ENCODE data around the gene SMIM10L2A. TPM values are rescaled to one million over a fixed set of nuclear protein-coding genes. Genes with fewer than 3 reads are reported as not detected.
"Not testable (repeated sequence)": the region's sequence is repeated elsewhere in the genome, so short reads cannot be mapped to it uniquely, and the experiment has no call there.

Gene SMIM10L2A
- total RNA-seq = 1.4 TPM

DNA sequence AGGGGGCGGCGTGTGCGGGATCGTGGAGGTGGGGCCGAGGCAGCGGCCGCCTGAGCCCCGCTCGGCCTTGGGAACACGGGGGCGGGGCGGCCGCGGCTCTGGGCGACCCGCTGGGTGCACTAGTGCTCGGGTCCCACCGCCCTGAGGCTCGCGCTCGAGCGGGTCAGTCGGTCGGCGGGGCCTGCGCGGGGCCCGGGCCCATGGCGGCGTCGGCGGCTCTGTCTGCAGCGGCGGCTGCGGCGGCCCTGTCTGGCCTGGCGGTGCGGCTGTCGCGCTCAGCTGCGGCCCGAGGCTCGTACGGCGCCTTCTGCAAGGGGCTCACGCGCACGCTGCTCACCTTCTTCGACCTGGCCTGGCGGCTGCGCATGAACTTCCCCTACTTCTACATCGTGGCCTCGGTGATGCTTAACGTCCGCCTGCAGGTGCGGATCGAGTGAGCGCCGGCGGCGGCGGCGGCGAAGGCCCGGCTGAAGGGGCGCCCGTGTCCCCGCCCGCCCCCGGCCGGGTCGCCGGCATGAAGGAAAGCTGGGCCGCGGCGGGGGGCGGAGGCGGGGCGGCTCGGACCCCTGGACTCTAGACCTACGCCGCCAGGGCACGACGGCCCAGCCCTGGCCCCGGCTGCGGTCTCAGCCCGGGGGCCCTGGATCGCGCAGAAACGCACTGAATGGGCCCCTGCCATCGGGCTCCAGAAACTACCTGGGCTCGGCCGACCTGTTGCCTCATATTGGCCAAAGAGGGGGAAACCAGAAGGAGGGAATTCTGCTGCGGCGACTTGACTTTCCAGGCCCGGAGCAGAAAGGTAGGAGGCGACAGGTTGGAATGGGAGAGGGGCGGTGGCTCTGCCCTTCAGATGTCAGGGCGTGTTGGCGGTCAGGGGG, at the start of gene SMIM10L2A:
TSS of gene SMIM10L2A (plus strand) at position 13 of the 878 bp plus-strand sequence. CDS start at position 201, 188 bp downstream.
- no peak for DNase-seq

GRCh38 chrX:135373357-135373756, 48.4 kb upstream of the SMIM10L2A start:
- no peak for DNase-seq

- no peak for DNase-seq
Measured at GRCh38 chrX:135382260-135382659, 39.5 kb upstream of the SMIM10L2A start.

- no peak for DNase-seq
Measured at GRCh38 chrX:135383249-135383648, 38.5 kb upstream of the SMIM10L2A start.

GRCh38 chrX:135384161-135384836, 37.4 kb upstream of the SMIM10L2A start:
- no peak for DNase-seq

- no peak for DNase-seq
Measured at GRCh38 chrX:135388841-135389240, 32.9 kb upstream of the SMIM10L2A start.

DNA sequence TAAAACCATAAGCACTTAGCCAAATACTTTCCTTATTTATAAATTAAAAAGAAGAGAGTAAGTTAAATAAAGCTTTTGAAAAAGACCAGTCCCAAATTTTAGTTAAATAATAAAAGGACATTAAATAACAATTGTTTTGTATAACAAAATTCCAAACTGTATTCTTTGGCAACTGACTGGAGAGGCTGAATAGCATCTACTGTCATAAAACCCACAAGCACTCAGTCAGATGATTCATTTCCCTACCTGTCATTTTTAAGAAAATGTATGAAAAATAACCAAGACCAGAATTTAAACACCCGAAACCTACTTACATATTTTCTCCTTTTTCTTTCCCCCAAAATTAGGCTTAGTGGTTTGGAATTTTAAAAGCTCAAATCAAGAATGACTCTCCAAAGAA, 32.5 kb upstream of the SMIM10L2A start:
- no peak for DNase-seq

DNA sequence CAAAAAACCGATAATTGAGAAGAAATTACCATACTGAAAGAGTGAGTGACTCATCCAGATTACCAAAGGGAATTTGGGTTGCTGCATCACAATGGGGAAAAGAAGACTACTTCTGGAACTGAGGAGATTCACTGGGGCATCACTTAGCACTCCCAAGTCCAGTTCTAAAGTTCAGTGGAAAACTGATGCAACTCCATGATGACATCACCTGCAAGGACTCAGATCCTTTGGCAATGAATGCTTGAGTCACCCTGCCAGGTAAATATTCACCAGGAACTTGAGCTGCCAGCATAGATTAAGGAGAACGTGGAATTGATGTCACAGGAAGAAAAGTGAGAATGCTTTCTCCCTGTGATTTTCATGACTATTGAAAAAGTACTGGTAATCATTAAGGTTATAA, 32.0 kb upstream of the SMIM10L2A start:
- DNase-seq = no peak

DNA sequence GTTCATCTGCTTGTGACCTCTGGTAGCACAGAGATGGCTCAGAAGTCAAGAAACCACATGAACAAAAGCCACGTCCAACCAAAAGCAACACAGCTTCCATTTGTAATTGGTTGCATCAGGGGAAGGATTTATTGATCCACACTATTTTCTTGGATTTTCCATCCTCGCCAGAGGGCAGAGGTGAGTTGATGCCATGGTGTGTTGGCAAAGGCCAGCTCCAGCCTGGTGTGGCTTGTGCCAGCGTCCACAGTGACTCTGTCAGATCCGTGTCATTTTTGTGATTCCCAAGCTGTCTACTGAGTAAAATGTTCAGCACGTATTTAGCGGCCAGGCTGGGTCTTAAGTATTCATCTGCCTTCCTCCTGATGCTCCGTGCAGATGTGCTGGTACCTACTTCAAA, 30.0 kb upstream of the SMIM10L2A start:
- no peak for DNase-seq

DNA sequence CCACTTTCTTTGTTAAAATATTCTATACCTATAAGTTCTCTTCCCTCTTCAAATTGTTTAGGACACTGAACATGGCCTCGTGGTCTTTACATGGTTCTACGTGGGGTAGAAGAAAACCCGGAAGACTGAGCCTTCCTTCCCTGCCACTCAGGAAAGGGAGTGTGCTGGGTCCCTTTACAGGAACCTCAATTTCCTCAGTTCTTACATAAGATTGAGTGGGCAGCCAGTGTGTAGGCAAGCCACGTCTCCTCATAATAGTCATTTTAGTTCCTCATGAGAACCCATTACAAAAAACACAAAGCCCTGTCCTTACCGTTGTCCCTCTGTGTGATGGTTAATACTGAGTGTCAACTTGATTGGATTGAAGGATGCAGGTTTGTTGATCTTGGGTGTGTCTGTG, 28.7 kb upstream of the SMIM10L2A start:
- DNase-seq = no peak

DNA sequence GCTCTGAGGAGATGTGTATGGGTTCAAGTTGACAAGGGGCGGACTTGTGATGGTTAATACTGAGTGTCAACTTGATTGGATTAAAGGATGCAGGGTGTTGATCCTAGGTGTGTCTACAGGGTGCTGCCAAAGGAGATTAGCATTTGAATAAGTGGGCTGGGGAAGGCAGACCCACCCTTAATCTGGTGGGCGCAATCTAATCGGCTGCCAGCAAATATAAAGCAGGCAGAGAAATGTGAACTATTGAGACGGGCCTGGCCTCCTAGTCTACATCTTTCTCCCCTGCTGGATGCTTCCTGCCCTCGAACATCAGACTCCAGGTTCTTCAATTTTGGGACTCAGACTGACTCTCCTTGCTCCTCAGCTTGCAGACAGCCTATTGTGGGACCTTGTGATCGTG, 26.7 kb upstream of the SMIM10L2A start:
- DNase-seq = no peak

DNA sequence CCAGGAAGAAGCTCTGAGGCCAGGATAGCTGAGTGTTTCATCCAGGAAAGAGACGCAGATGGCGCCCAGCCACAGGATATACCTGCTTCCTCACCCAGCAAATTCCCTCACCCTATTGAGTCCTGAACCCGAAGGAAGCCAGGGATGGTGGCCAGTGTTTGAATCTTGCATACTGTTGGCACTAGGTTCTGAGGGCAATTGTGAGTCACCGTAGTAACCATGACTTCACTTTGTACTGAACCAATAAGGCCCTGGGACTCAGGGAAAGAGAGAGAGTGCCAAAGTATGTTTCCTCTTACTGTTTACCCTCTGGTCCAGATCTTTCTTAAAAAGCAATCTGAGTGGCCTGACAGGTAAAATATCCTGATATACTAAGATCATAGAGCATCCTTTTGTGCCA, 25.6 kb upstream of the SMIM10L2A start:
- DNase-seq = no peak

DNA sequence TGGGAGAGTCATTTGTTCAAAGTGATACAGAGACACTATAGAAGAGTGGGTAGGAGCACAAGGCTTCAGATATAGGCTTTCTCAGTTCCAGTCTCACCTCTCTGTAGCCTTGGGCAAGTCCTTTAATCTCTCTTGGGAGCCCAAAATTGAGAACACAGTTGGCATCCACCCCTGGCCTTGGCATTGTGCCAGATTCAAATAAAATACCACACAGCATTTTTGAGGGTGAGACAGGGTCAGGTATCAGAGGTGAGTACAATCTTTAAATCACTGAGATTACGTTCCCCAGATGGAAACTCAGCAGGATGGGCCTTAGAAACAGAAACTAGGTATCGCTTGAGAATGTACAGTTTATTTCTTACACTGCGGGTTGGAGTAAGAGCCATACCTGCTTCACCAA, 25.2 kb upstream of the SMIM10L2A start:
- DNase-seq = no peak

- no peak for DNase-seq
Measured at GRCh38 chrX:135397652-135398051, 24.1 kb upstream of the SMIM10L2A start.

GRCh38 chrX:135403374-135403773, 18.4 kb upstream of the SMIM10L2A start:
- no peak for DNase-seq

- DNase-seq = not testable (repeated sequence)
Measured at GRCh38 chrX:135406428-135406827, 15.3 kb upstream of the SMIM10L2A start.

GRCh38 chrX:135408794-135409193, 12.9 kb upstream of the SMIM10L2A start:
- DNase-seq = no peak

DNA sequence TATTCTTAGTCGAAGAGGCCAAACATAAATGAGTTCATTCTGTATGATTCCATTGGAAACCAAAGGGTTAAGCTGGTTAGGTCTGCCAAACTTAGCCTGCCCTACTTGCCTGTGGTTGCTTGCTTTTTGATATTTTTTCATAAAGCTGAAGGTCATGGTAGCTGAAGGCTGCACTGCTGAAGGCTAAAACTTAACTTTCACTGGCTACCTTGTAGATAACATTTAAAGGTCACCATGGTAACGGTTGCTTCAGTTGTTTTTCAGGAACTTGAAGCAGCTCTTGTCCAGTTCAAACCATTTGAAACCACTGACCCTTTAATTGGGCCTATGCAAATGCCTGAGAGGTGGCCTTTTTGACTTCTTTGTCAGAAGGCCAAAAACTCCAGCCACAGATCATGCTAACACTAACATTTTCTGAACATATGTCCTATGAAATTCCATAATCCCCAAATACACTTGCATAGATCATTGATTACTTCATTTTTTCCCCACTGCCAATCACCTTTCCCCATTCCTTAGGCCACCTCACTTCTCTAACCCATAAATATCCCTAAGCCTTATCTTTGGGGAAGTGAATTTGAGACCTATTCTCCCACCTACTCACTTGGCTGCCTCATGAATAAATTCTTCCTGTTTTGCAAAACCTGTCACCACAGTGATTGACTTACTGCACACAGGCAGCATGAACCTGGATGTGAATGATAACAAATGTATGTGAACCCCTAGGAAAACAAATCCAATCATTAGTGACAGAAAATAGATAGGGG, 10.7 kb upstream of the SMIM10L2A start:
- no peak for DNase-seq

GRCh38 chrX:135411893-135412292, 9.9 kb upstream of the SMIM10L2A start:
- no peak for DNase-seq

DNA sequence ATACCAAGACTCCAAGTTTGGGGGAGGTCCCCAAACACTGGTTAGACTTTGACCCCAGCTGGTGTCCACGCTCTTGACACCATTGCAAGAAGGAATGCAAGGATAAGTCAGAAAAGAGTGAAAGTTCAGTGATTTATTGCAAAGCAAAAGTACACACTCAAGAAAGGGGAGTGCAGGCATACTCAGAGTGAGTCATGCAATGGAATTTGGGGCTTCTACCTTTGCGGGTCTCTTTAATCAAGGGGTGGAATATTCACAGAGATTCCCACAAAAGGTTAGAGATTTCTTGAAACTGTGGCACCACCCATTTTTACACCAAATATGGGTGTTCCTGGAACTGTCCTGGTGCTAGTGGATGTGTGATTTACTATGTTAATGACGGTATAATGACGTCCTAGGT, 5.2 kb upstream of the SMIM10L2A start:
- DNase-seq = no peak

DNA sequence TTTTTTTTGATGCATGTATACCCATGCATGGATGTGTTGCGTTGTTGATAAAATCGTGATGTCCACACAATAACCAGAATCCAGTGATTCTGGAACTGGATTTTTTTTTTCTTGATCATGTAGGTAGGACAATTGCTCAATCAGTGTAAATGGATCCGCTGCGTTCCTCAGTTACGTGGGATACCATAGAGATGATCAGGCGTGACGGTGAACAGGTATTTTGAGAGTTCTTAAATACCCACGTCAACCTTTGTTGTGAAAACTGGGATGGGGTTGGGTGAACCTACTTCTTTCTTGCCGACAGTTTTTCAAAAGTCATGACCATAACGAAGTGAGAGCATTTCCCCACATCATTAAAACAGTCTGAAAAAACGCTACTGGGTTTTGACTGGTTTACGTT, 913 bp upstream of the SMIM10L2A start:
- no peak for DNase-seq

DNA sequence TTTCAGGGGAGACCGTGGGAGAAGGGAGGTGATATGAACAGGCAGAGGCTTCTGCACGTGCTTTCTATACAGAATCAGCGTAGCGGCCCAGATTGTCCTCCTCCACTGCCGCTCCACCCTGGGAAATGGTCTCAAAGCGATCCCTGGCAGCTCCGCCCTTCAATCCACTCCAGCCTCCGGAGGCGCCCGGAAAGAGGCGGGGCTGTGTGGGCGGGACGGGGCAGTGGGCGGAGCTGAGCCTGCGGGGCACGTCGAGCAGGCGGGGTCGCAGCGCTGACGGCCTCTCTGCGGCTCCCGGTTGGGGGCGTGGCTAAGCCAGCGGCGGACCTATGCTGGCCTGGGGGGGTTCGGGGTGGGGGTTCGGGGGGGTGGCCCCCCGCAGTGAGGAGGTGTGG, 210 bp upstream of the SMIM10L2A start:
- peak; percentile 85 for DNase-seq

DNA sequence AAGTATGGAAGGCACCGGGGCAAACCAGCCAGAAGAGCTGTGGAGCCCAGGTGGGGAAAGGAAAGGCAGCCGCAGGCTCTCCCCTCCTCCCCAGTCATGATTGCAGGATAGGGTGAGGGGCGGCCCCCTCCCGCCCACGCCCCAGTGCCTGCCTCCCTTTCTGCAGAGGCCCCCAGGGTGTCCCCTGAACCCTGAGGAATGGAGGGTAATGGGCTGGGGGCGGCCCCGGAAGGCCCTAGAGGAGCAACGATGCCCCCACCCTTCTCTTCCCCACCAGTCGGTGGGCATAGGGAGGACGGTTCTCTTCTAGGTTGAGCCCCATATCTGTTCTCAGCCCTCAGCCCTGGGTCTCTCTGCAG, 1.0 kb downstream of the SMIM10L2A start:
- not testable (repeated sequence) for DNase-seq

Data from tongue (tissue), 2 donors.